Measurements from ENCODE around the gene ELAC2.

DNA sequence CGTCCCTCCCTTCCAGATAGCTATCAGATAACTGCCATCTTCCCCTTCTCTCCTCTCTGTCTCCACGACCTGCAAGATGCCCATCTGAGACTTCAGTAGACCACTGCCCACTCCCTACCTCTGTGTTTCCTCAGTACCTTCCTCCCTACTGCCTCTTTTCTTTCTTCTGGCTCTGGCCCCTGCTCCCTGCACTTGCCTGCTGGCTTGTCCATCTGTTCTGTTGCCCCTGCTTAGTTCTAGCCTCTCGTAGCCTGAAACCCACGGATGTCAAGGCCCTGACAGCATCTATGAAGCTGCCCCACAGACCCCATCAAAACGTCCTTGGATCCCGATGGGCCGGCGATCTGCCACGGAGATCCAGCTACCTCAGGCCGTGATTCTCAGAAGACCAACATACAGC lies 53.0 kb downstream of the ELAC2 start:
- TF ChIP-seq, protein P1, sequence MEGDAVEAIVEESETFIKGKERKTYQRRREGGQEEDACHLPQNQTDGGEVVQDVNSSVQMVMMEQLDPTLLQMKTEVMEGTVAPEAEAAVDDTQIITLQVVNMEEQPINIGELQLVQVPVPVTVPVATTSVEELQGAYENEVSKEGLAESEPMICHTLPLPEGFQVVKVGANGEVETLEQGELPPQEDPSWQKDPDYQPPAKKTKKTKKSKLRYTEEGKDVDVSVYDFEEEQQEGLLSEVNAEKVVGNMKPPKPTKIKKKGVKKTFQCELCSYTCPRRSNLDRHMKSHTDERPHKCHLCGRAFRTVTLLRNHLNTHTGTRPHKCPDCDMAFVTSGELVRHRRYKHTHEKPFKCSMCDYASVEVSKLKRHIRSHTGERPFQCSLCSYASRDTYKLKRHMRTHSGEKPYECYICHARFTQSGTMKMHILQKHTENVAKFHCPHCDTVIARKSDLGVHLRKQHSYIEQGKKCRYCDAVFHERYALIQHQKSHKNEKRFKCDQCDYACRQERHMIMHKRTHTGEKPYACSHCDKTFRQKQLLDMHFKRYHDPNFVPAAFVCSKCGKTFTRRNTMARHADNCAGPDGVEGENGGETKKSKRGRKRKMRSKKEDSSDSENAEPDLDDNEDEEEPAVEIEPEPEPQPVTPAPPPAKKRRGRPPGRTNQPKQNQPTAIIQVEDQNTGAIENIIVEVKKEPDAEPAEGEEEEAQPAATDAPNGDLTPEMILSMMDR (IDR thresholded peaks at IDR 0.05) = no peak
- no peak for TF ChIP-seq POLR2A (IDR thresholded peaks at IDR 0.05)
